ENCODE results near the gene SLC49A3.

SLC49A3 gene

GRCh38 chr4:664713-665231 lies 24.2 kb downstream of the SLC49A3 start:
- FAIRE-seq: no peak

GRCh38 chr4:663438-664428 lies 25.2 kb downstream of the SLC49A3 start:
- FAIRE-seq: no peak

- no peak for FAIRE-seq
These were observed 25.9 kb downstream of the SLC49A3 start for GRCh38 chr4:663046-663437.

GRCh38 chr4:661881-662761 lies 26.8 kb downstream of the SLC49A3 start:
- no peak for FAIRE-seq

GRCh38 chr4:661231-661630 lies 27.7 kb downstream of the SLC49A3 start:
- no peak for FAIRE-seq

- FAIRE-seq: no peak
These were observed 28.6 kb downstream of the SLC49A3 start for GRCh38 chr4:660401-660800.

GRCh38 chr4:659851-660250 lies 29.1 kb downstream of the SLC49A3 start:
- FAIRE-seq: no peak

GRCh38 chr4:658681-659667 lies 30.0 kb downstream of the SLC49A3 start:
- FAIRE-seq: no peak

GRCh38 chr4:657834-658667 lies 30.9 kb downstream of the SLC49A3 start:
- no peak for FAIRE-seq

GRCh38 chr4:657338-657833 lies 31.6 kb downstream of the SLC49A3 start:
- no peak for FAIRE-seq

- no peak for FAIRE-seq
These were observed 32.3 kb downstream of the SLC49A3 start for GRCh38 chr4:656436-657337.

- FAIRE-seq: no peak
These were observed 33.3 kb downstream of the SLC49A3 start for GRCh38 chr4:655464-656151.

GRCh38 chr4:654871-655463 lies 34.0 kb downstream of the SLC49A3 start:
- no peak for FAIRE-seq

GRCh38 chr4:654503-654845 lies 34.5 kb downstream of the SLC49A3 start:
- no peak for FAIRE-seq

- FAIRE-seq: no peak
These were observed 35.0 kb downstream of the SLC49A3 start for GRCh38 chr4:653831-654502.

GRCh38 chr4:653080-653821 lies 35.7 kb downstream of the SLC49A3 start:
- FAIRE-seq: no peak

GRCh38 chr4:651884-652642 lies 36.9 kb downstream of the SLC49A3 start:
- no peak for FAIRE-seq

All from endometrium (tissue), 2 donors.